Ammon's horn (tissue), 1 donor: ENCODE results near the gene ATXN10.
A peak's percentile ranks its signal among the peaks of the same experiment; 100 is the strongest.

Experiments
- DNase-seq: peaks from one replicate; pipeline ENCODE4 v3.0.0-alpha.2; 2016; ENCODE audit warnings: low spot score

Gene ATXN10

GRCh38 chr22:45860201-45860600 is 188.6 kb downstream of the ATXN10 start:
- no peak for DNase-seq

GRCh38 chr22:45861259-45861658 is 189.6 kb downstream of the ATXN10 start:
- no peak for DNase-seq

GRCh38 chr22:45863981-45864751 is 192.5 kb downstream of the ATXN10 start:
- DNase-seq, result no peak

GRCh38 chr22:45864959-45865476 is 193.4 kb downstream of the ATXN10 start:
- DNase-seq, result no peak

- DNase-seq, result no peak
Measured at GRCh38 chr22:45865561-45866125, 194.0 kb downstream of the ATXN10 start.

- no peak for DNase-seq
Measured at GRCh38 chr22:45866126-45866645, 194.6 kb downstream of the ATXN10 start.

GRCh38 chr22:45866646-45867117 is 195.0 kb downstream of the ATXN10 start:
- no peak for DNase-seq

GRCh38 chr22:45867118-45867905 is 195.7 kb downstream of the ATXN10 start:
- DNase-seq, result no peak

GRCh38 chr22:45867906-45868555 is 196.4 kb downstream of the ATXN10 start:
- no peak for DNase-seq

- no peak for DNase-seq
Measured at GRCh38 chr22:45868571-45869339, 197.1 kb downstream of the ATXN10 start.

GRCh38 chr22:45869340-45869847 is 197.8 kb downstream of the ATXN10 start:
- no peak for DNase-seq

- no peak for DNase-seq
Measured at GRCh38 chr22:45870011-45870410, 198.4 kb downstream of the ATXN10 start.

- DNase-seq, result no peak
Measured at GRCh38 chr22:45871721-45872120, 200.1 kb downstream of the ATXN10 start.

- no peak for DNase-seq
Measured at GRCh38 chr22:45872659-45873263, 201.1 kb downstream of the ATXN10 start.

GRCh38 chr22:45876136-45877035 is 204.8 kb downstream of the ATXN10 start:
- DNase-seq, result no peak

GRCh38 chr22:45877036-45877380 is 205.4 kb downstream of the ATXN10 start:
- no peak for DNase-seq

GRCh38 chr22:45877651-45878050 is 206.0 kb downstream of the ATXN10 start:
- DNase-seq, result no peak

GRCh38 chr22:45878051-45878781 is 206.6 kb downstream of the ATXN10 start:
- peak; percentile 22 for DNase-seq
